IMR-90 (cell line): Measurements from ENCODE around the gene S100A2. TPM values are rescaled to one million over a fixed set of nuclear protein-coding genes. Genes with fewer than 3 reads are reported as not detected.

Experiments used
- ATAC-seq: fragments of 200-7000 bp; cut with Tn5 transposase; 2 replicates; pipeline ENCODE4 v1.9.1; 2020; ENCODE audit warnings: low read depth, mild to moderate bottlenecking, moderate library complexity
- BruUV-seq: library from RNA; stranded (reverse); fragments of 400-500 nt; replicated peaks from 2 replicates; lab custom pipeline; 2021; lab: Mats Ljungman, UMichigan
- CTCF ChIA-PET: fragments of 300-600 bp; formaldehyde crosslinking; extraction: SDS; loops from one replicate; lab custom pipeline; 2021; ENCODE audit warnings: antibody characterized with exemption; lab: Yijun Ruan, JAX
- POLR2A ChIA-PET: fragments of 300-600 bp; sonication (Branson Sonifier 250); formaldehyde crosslinking; loops from one replicate; lab custom pipeline; 2022; ENCODE audit warnings: antibody characterized with exemption; ENCODE audit not compliant: unreplicated experiment; lab: Charles Lee
- DNase-seq: peaks from one replicate; pipeline ENCODE4 v3.0.0; 2013
- H2AFZ ChIP-seq: replicated peaks from 2 replicates; pipeline ENCODE3; 2013; ENCODE audit warnings: low read length, mild to moderate bottlenecking; ENCODE audit not compliant: poor library complexity
- H2AK5ac ChIP-seq: 2 replicates; pipeline ENCODE4 v1.6.1; 2013; ENCODE audit warnings: low read depth, low read length, inconsistent platforms
- H2AK9ac ChIP-seq: replicated peaks from 2 replicates; pipeline ENCODE3; 2013; ENCODE audit warnings: mild to moderate bottlenecking, low read depth, low read length, moderate library complexity; ENCODE audit not compliant: poor library complexity
- H2BK120ac ChIP-seq: 2 replicates; pipeline ENCODE4 v1.6.1; 2013; ENCODE audit warnings: low read depth, low read length, inconsistent platforms
- H2BK15ac ChIP-seq: 3 replicates; pipeline ENCODE4 v1.6.1; 2013; ENCODE audit warnings: low read depth, low read length, inconsistent platforms
- H2BK20ac ChIP-seq: 2 replicates; pipeline ENCODE4 v1.6.1; 2013; ENCODE audit warnings: low read depth, mild to moderate bottlenecking, inconsistent platforms, low read length, moderate library complexity
- H2BK5ac ChIP-seq: 2 replicates; pipeline ENCODE4 v1.6.1; 2013; ENCODE audit warnings: mild to moderate bottlenecking, low read depth, low read length, inconsistent platforms; ENCODE audit not compliant: poor library complexity, severe bottlenecking
- H3K14ac ChIP-seq: replicated peaks from 2 replicates; pipeline ENCODE4 v1.6.1; 2013; ENCODE audit warnings: low read depth, low read length, inconsistent platforms
- H3K18ac ChIP-seq: 2 replicates; pipeline ENCODE4 v1.6.1; 2013; ENCODE audit warnings: low read depth, low read length, control low read depth
- H3K23ac ChIP-seq: 2 replicates; pipeline ENCODE4 v1.6.1; 2013; ENCODE audit warnings: low read depth, low read length, inconsistent platforms
- H3K27ac ChIP-seq: 2 replicates; pipeline ENCODE4 v1.5.1; 2013; ENCODE audit warnings: mild to moderate bottlenecking, control low read depth, low read length; ENCODE audit not compliant: insufficient read depth
- H3K27me3 ChIP-seq: 2 replicates; pipeline ENCODE4 v1.6.1; 2013; ENCODE audit warnings: low read length; ENCODE audit not compliant: control insufficient read depth, insufficient read depth
- H3K36me3 ChIP-seq: 2 replicates; pipeline ENCODE4 v1.6.1; 2013; ENCODE audit warnings: low read length, mixed read lengths; ENCODE audit not compliant: control insufficient read depth, insufficient read depth
- H3K4ac ChIP-seq: 2 replicates; pipeline ENCODE4 v1.6.1; 2013; ENCODE audit warnings: low read depth, low read length, inconsistent platforms
- H3K4me1 ChIP-seq: 2 replicates; pipeline ENCODE4 v1.6.1; 2013; ENCODE audit warnings: low read length, mixed read lengths; ENCODE audit not compliant: control insufficient read depth, insufficient read depth
- H3K4me2 ChIP-seq: 2 replicates; pipeline ENCODE4 v1.6.1; 2013; ENCODE audit warnings: low read depth, mild to moderate bottlenecking, control low read depth, low read length, moderate library complexity
- H3K4me3 ChIP-seq: 2 replicates; pipeline ENCODE4 v1.5.1; 2013; ENCODE audit warnings: low read depth, mild to moderate bottlenecking, control low read depth, low read length, moderate library complexity; ENCODE audit not compliant: insufficient read depth
- H3K56ac ChIP-seq: 2 replicates; pipeline ENCODE4 v1.6.1; 2013; ENCODE audit warnings: low read length, inconsistent platforms; ENCODE audit not compliant: insufficient read depth; ENCODE audit errors: extremely low read depth
- H3K79me1 ChIP-seq, 2 experiments: 2 replicates each; pipeline ENCODE4 v1.6.1; 2013; ENCODE audit warnings: low read length in 2 of 2, inconsistent platforms in 1 of 2, low read depth in 1 of 2
- H3K9ac ChIP-seq: 2 replicates; pipeline ENCODE4 v1.6.1; 2013; ENCODE audit warnings: low read depth, low read length, control low read depth
- H3K9me1 ChIP-seq: 2 replicates; pipeline ENCODE4 v1.6.1; 2013; ENCODE audit warnings: low read length, inconsistent platforms; ENCODE audit not compliant: insufficient read depth
- H3K9me3 ChIP-seq: 2 replicates; pipeline ENCODE4 v1.6.1; 2013; ENCODE audit warnings: low read length; ENCODE audit not compliant: control insufficient read depth, insufficient read depth
- H4K20me1 ChIP-seq: 2 replicates; pipeline ENCODE4 v1.6.1; 2013; ENCODE audit warnings: low read length, inconsistent platforms; ENCODE audit not compliant: insufficient read depth
- H4K5ac ChIP-seq: 2 replicates; pipeline ENCODE4 v1.6.1; 2013; ENCODE audit warnings: mild to moderate bottlenecking, low read depth, low read length, control low read depth
- H4K8ac ChIP-seq, 2 experiments: 2 replicates each; pipeline ENCODE4 v1.6.1; 2013; ENCODE audit warnings: low read depth in 2 of 2, low read length in 2 of 2, control low read depth in 1 of 2, inconsistent platforms in 1 of 2
- H4K91ac ChIP-seq: 2 replicates; pipeline ENCODE4 v1.6.1; 2013; ENCODE audit warnings: low read depth, low read length, inconsistent platforms; ENCODE audit not compliant: insufficient read depth
- BHLHE40 ChIP-seq: fragments of 150-350 bp; IDR thresholded peaks from 2 replicates; pipeline ENCODE4 v1.6.1; 2016; ENCODE audit warnings: mild to moderate bottlenecking, low read depth, low read length
- CEBPB ChIP-seq: IDR thresholded peaks from 2 replicates; pipeline ENCODE4 v1.6.1; 2012; ENCODE audit warnings: low read depth, low read length, improper control_type of control experiment
- CHD1 ChIP-seq: IDR thresholded peaks from 2 replicates; pipeline ENCODE4 v1.6.1; 2012; ENCODE audit warnings: low read depth, low read length, improper control_type of control experiment
- ELK1 ChIP-seq: fragments of 150-350 bp; IDR thresholded peaks from 2 replicates; pipeline ENCODE4 v1.6.1; 2016; ENCODE audit warnings: low read depth, mild to moderate bottlenecking, low read length, moderate library complexity, borderline replicate concordance
- FOS ChIP-seq: fragments of 150-350 bp; IDR thresholded peaks from 2 replicates; pipeline ENCODE4 v1.6.1; 2016; ENCODE audit warnings: low read depth, low read length
- MAFK ChIP-seq: IDR thresholded peaks from 2 replicates; pipeline ENCODE4 v1.6.1; 2012; ENCODE audit warnings: low read depth, low read length, improper control_type of control experiment
- MXI1 ChIP-seq: IDR thresholded peaks from 2 replicates; pipeline ENCODE4 v1.6.1; 2012; ENCODE audit warnings: low read depth, mild to moderate bottlenecking, low read length, moderate library complexity, borderline replicate concordance
- NFE2L2 ChIP-seq: fragments of 150-350 bp; IDR thresholded peaks from 2 replicates; pipeline ENCODE4 v1.6.1; 2016; ENCODE audit warnings: low read depth, mild to moderate bottlenecking, low read length
- POLR2A ChIP-seq: IDR thresholded peaks from 2 replicates; pipeline ENCODE4 v1.6.1; 2012; ENCODE audit warnings: mild to moderate bottlenecking, low read depth, low read length
- RAD21 ChIP-seq: IDR thresholded peaks from 2 replicates; pipeline ENCODE4 v1.6.1; 2012; ENCODE audit warnings: low read length, improper control_type of control experiment
- RCOR1 ChIP-seq: IDR thresholded peaks from 2 replicates; pipeline ENCODE4 v1.6.1; 2012; ENCODE audit warnings: mild to moderate bottlenecking, low read length, improper control_type of control experiment; ENCODE audit not compliant: insufficient replicate concordance
- RFX5 ChIP-seq: IDR thresholded peaks from 2 replicates; pipeline ENCODE4 v1.8.0; 2012; ENCODE audit warnings: low read depth, mild to moderate bottlenecking, low read length, moderate library complexity
- SMC3 ChIP-seq: fragments of 150-350 bp; IDR thresholded peaks from 2 replicates; pipeline ENCODE4 v1.6.1; 2016; ENCODE audit warnings: low read depth, mild to moderate bottlenecking, antibody characterized with exemption, low read length, moderate library complexity
- USF2 ChIP-seq: fragments of 150-350 bp; IDR thresholded peaks from 2 replicates; pipeline ENCODE4 v1.6.1; 2017; ENCODE audit warnings: mild to moderate bottlenecking, antibody characterized with exemption, low read length, low read depth
- WGBS, 2 experiments: methylation state at CpG; one replicate each; pipeline versions ENCODE4 v1.1.5 to v1.1.7; 2013; ENCODE audit warnings: missing lambda C conversion rate in 2 of 2; ENCODE audit not compliant: insufficient read length in 1 of 2; ENCODE audit errors: extremely low coverage in 2 of 2; 5-methylcytosine and 5-hydroxymethylcytosine counted together
- dilution Hi-C: fragments of 300-500 bp; cut with HindIII; formaldehyde crosslinking; loops from one replicate; pipeline ENCODE4 v1.14.3; 2018; ENCODE audit warnings: low sequenced_read_pairs; ENCODE audit not compliant: unreplicated experiment
- in situ Hi-C: fragments of 300-500 bp; cut with MboI; formaldehyde crosslinking; loops from 3 replicates; pipeline ENCODE4 v1.14.3; 2019; ENCODE audit warnings: low sequenced_read_pairs, inconsistent platforms, mixed read lengths
- intact Hi-C: fragments of 100-400 bp; cut with micrococcal nuclease; formaldehyde crosslinking; loops from 2 replicates; pipeline ENCODE4 v1.10.0; 2022
- polyA plus RNA-seq, 3 experiments: library from polyadenylated mRNA; depleted of rRNA; stranded (reverse); fragments of >200 nt; gene quantifications; 2 replicates each; pipeline ENCODE4 v1.2.3, GENCODE V29; 2012; ENCODE audit warnings: low replicate concordance in 1 of 3
- total RNA-seq: library from RNA; depleted of rRNA; stranded (reverse); fragments of >200 nt; gene quantifications from 2 replicates; pipeline ENCODE4 v1.2.3, GENCODE V29; 2012
- TF ChIP-seq, protein P1 (sequence below): conservative IDR thresholded peaks from 2 replicates; pipeline ENCODE4 v1.5.1; 2012; ENCODE audit warnings: mild to moderate bottlenecking, low read depth, low read length, improper control_type of control experiment

The S100A2 gene
- total and polyA plus RNA-seq, 2 of the 4 experiments (the other 2 are of a cell fraction), result 3.6 to 7.9 TPM

GRCh38 chr1:153544453-153545066, 21.1 kb downstream of the S100A2 start:
- H2BK5ac ChIP-seq, result peak overlapping the region; percentile 78
- peaks cover 0 to 39% of the 10 kb centered on the region in 2 experiments; a peak in 3 of 4 replicates for H3K79me1 ChIP-seq
- ATAC-seq (no peak; the same call in 1 of the 2 replicates), DNase-seq (no peak)
- TF ChIP-seq RFX5, result no peak
- TF ChIP-seq CHD1, result no peak
- no peak for TF ChIP-seq RCOR1
- TF ChIP-seq FOS, result no peak
- TF ChIP-seq ELK1, result no peak
- no peak for TF ChIP-seq POLR2A
- TF ChIP-seq, protein P1, sequence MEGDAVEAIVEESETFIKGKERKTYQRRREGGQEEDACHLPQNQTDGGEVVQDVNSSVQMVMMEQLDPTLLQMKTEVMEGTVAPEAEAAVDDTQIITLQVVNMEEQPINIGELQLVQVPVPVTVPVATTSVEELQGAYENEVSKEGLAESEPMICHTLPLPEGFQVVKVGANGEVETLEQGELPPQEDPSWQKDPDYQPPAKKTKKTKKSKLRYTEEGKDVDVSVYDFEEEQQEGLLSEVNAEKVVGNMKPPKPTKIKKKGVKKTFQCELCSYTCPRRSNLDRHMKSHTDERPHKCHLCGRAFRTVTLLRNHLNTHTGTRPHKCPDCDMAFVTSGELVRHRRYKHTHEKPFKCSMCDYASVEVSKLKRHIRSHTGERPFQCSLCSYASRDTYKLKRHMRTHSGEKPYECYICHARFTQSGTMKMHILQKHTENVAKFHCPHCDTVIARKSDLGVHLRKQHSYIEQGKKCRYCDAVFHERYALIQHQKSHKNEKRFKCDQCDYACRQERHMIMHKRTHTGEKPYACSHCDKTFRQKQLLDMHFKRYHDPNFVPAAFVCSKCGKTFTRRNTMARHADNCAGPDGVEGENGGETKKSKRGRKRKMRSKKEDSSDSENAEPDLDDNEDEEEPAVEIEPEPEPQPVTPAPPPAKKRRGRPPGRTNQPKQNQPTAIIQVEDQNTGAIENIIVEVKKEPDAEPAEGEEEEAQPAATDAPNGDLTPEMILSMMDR, result no peak
- no peak for TF ChIP-seq MXI1
- no peak for TF ChIP-seq BHLHE40
- TF ChIP-seq RAD21, result no peak
- no peak for TF ChIP-seq MAFK
- TF ChIP-seq NFE2L2, result no peak
- TF ChIP-seq USF2, result no peak
- no peak for TF ChIP-seq SMC3
- TF ChIP-seq CEBPB, result no peak
- peak overlapping the region; percentile 54 for H3K23ac ChIP-seq
- peak overlapping the region; percentile 94 for H4K91ac ChIP-seq
- H2AK9ac ChIP-seq, result peak overlapping the region; percentile 99
- peak overlapping the region; percentile 79; the same call in 2 of the 3 replicates for H2BK15ac ChIP-seq
- H3K4ac ChIP-seq, result peak overlapping the region; percentile 99
- no peak overlapping the region for H3K4me3 ChIP-seq
- intact Hi-C loops (no loop called here), dilution Hi-C loops (no loop called here), in situ Hi-C loops (loop anchor here (25.0 kb wide), 1 partner anchor 418 kb away; the partner anchor contains the start of genes CREB3L4, CRTC2 and SLC39A1)
- POLR2A ChIA-PET, result interaction anchor here (0.7 to 1.8 kb wide), 4 partner anchors 9 to 22 kb away, joined by 3 to 9 read pairs (median 4); partner anchors contain the start of gene S100A6
- H4K20me1 ChIP-seq, result no peaks in the 10 kb centered on the region
- H4K5ac ChIP-seq, result peak overlapping the region; percentile 87
- peaks cover 43% of the 10 kb centered on the region for H3K4me1 ChIP-seq
- H3K9me3 ChIP-seq, result no peaks in the 10 kb centered on the region
- H3K56ac ChIP-seq, result no peak overlapping the region; the same call in 1 of the 2 replicates
- peak overlapping the region; percentile 74 to 96 for H4K8ac ChIP-seq
- peak overlapping the region; percentile 81 for H3K27ac ChIP-seq
- H3K27me3 ChIP-seq, result no peaks in the 10 kb centered on the region
- peaks cover 55% of the 10 kb centered on the region for H3K9me1 ChIP-seq
- CTCF ChIA-PET, result interaction anchor here (1.2 to 1.5 kb wide), 2 partner anchors 10 to 11 kb away, joined by 3 to 4 read pairs; no protein-coding TSS in a partner anchor
- H2BK120ac ChIP-seq, result peak overlapping the region; percentile 97
- BruUV-seq, result no TSS peak
- peak overlapping the region; percentile 82 for H2AFZ ChIP-seq
- peak overlapping the region; percentile 98 for H2AK5ac ChIP-seq
- WGBS, 2 experiments, result no CpG with 5 or more reads among the region's 10 CpGs
- H3K9ac ChIP-seq, result peak overlapping the region; percentile 44; the same call in 1 of the 2 replicates
- H2BK20ac ChIP-seq, result peak overlapping the region; percentile 77
- peak overlapping the region; percentile 6; the same call in 1 of the 2 replicates for H3K4me2 ChIP-seq
- peak overlapping the region; percentile 99 for H3K14ac ChIP-seq
- no peaks in the 10 kb centered on the region for H3K36me3 ChIP-seq
- H3K18ac ChIP-seq, result peak overlapping the region; percentile 56
